ENCODE data around the gene CHSY1.

The CHSY1 gene

GRCh38 chr15:101203029-101203573 is 48.7 kb downstream of the CHSY1 start:
- Histone ChIP-seq H3K4me3 (ENCODE audit: low read length) (no peak overlapping the region), H3K36me3 (ENCODE audit: insufficient read depth, low read depth, low read length) (no peaks in the 10 kb centered on the region), H3K27ac (ENCODE audit: low read length) (no peak overlapping the region), H3K27me3 (ENCODE audit: insufficient read depth, low read length) (no peaks in the 10 kb centered on the region), H3K9me3 (ENCODE audit: insufficient read depth, low read depth, low read length) (no peaks in the 10 kb centered on the region), H3K4me1 (ENCODE audit: insufficient read depth, low read length) (peaks cover 24% of the 10 kb centered on the region), H3K9ac (ENCODE audit: low read depth, low read length) (no peak overlapping the region)

GRCh38 chr15:101201411-101202174 is 50.3 kb downstream of the CHSY1 start:
- H3K4me1 ChIP-seq (ENCODE audit: insufficient read depth, low read length), result peaks cover 27% of the 10 kb centered on the region
- no peaks in the 10 kb centered on the region for H3K27me3 ChIP-seq (ENCODE audit: insufficient read depth, low read length)
- peak overlapping the region; percentile 29; the same call in 1 of the 2 replicates for H3K9ac ChIP-seq (ENCODE audit: low read depth, low read length)
- no peaks in the 10 kb centered on the region for H3K36me3 ChIP-seq (ENCODE audit: insufficient read depth, low read depth, low read length)
- H3K9me3 ChIP-seq (ENCODE audit: insufficient read depth, low read depth, low read length), result no peaks in the 10 kb centered on the region
- peak overlapping the region; percentile 21; the same call in 1 of the 2 replicates for H3K4me3 ChIP-seq (ENCODE audit: low read length)
- no peak overlapping the region for H3K27ac ChIP-seq (ENCODE audit: low read length)

- peaks cover 27% of the 10 kb centered on the region for H3K4me1 ChIP-seq (ENCODE audit: insufficient read depth, low read length)
Measured at GRCh38 chr15:101200181-101200580, 51.7 kb downstream of the CHSY1 start.

GRCh38 chr15:101198800-101199199 is 53.0 kb downstream of the CHSY1 start:
- H3K9me3 ChIP-seq (ENCODE audit: insufficient read depth, low read depth, low read length), result no peaks in the 10 kb centered on the region
- H3K27me3 ChIP-seq (ENCODE audit: insufficient read depth, low read length), result no peaks in the 10 kb centered on the region
- no peak overlapping the region for H3K4me3 ChIP-seq (ENCODE audit: low read length)
- no peaks in the 10 kb centered on the region for H3K36me3 ChIP-seq (ENCODE audit: insufficient read depth, low read depth, low read length)
- no peak overlapping the region for H3K27ac ChIP-seq (ENCODE audit: low read length)
- peaks cover 27% of the 10 kb centered on the region for H3K4me1 ChIP-seq (ENCODE audit: insufficient read depth, low read length)
- H3K9ac ChIP-seq (ENCODE audit: low read depth, low read length), result no peak overlapping the region; the same call in 1 of the 2 replicates

More at GRCh38 chr15:101200181-101200580, 51.7 kb downstream of the CHSY1 start:
- no peak overlapping the region for H3K27ac ChIP-seq (ENCODE audit: low read length)
- H3K27me3 ChIP-seq (ENCODE audit: insufficient read depth, low read length), result no peaks in the 10 kb centered on the region
- H3K9ac ChIP-seq (ENCODE audit: low read depth, low read length), result no peak overlapping the region
- H3K36me3 ChIP-seq (ENCODE audit: insufficient read depth, low read depth, low read length), result no peaks in the 10 kb centered on the region
- H3K4me3 ChIP-seq (ENCODE audit: low read length), result no peak overlapping the region
- H3K9me3 ChIP-seq (ENCODE audit: insufficient read depth, low read depth, low read length), result no peaks in the 10 kb centered on the region

- Histone ChIP-seq H3K9ac (ENCODE audit: low read depth, low read length) (peak overlapping the region; percentile 23; the same call in 1 of the 2 replicates), H3K9me3 (ENCODE audit: insufficient read depth, low read depth, low read length) (no peaks in the 10 kb centered on the region), H3K27me3 (ENCODE audit: insufficient read depth, low read length) (no peaks in the 10 kb centered on the region), H3K27ac (ENCODE audit: low read length) (no peak overlapping the region), H3K4me1 (ENCODE audit: insufficient read depth, low read length) (peaks cover 27% of the 10 kb centered on the region), H3K4me3 (ENCODE audit: low read length) (no peak overlapping the region), H3K36me3 (ENCODE audit: insufficient read depth, low read depth, low read length) (no peaks in the 10 kb centered on the region)
Measured at GRCh38 chr15:101198031-101198575, 53.7 kb downstream of the CHSY1 start.

GRCh38 chr15:101194546-101195125 is 57.2 kb downstream of the CHSY1 start:
- H3K4me3 ChIP-seq (ENCODE audit: low read length), result no peak overlapping the region
- no peaks in the 10 kb centered on the region for H3K27me3 ChIP-seq (ENCODE audit: insufficient read depth, low read length)
- H3K36me3 ChIP-seq (ENCODE audit: insufficient read depth, low read depth, low read length), result no peaks in the 10 kb centered on the region; the same call in 1 of the 2 replicates
- no peaks in the 10 kb centered on the region for H3K9me3 ChIP-seq (ENCODE audit: insufficient read depth, low read depth, low read length)
- H3K4me1 ChIP-seq (ENCODE audit: insufficient read depth, low read length), result peaks cover 22% of the 10 kb centered on the region; the same call in 1 of the 2 replicates
- no peak overlapping the region for H3K27ac ChIP-seq (ENCODE audit: low read length)
- no peak overlapping the region for H3K9ac ChIP-seq (ENCODE audit: low read depth, low read length)

- Histone ChIP-seq H3K27ac (ENCODE audit: low read length) (no peak overlapping the region), H3K9ac (ENCODE audit: low read depth, low read length) (no peak overlapping the region), H3K4me3 (ENCODE audit: low read length) (no peak overlapping the region), H3K9me3 (ENCODE audit: insufficient read depth, low read depth, low read length) (no peaks in the 10 kb centered on the region), H3K27me3 (ENCODE audit: insufficient read depth, low read length) (no peaks in the 10 kb centered on the region), H3K36me3 (ENCODE audit: insufficient read depth, low read depth, low read length) (no peaks in the 10 kb centered on the region; the same call in 1 of the 2 replicates), H3K4me1 (ENCODE audit: insufficient read depth, low read length) (peaks cover 17% of the 10 kb centered on the region; the same call in 1 of the 2 replicates)
Measured at GRCh38 chr15:101193806-101194545, 57.9 kb downstream of the CHSY1 start.

- Histone ChIP-seq H3K9ac (ENCODE audit: low read depth, low read length) (no peak overlapping the region), H3K36me3 (ENCODE audit: insufficient read depth, low read depth, low read length) (no peaks in the 10 kb centered on the region; the same call in 1 of the 2 replicates), H3K9me3 (ENCODE audit: insufficient read depth, low read depth, low read length) (no peaks in the 10 kb centered on the region), H3K4me1 (ENCODE audit: insufficient read depth, low read length) (peaks cover 18% of the 10 kb centered on the region), H3K27ac (ENCODE audit: low read length) (no peak overlapping the region), H3K27me3 (ENCODE audit: insufficient read depth, low read length) (no peaks in the 10 kb centered on the region), H3K4me3 (ENCODE audit: low read length) (no peak overlapping the region)
Measured at GRCh38 chr15:101193120-101193644, 58.7 kb downstream of the CHSY1 start.

- H3K36me3 ChIP-seq (ENCODE audit: insufficient read depth, low read depth, low read length), result no peaks in the 10 kb centered on the region; the same call in 1 of the 2 replicates
- no peak overlapping the region for H3K27ac ChIP-seq (ENCODE audit: low read length)
- no peak overlapping the region for H3K4me3 ChIP-seq (ENCODE audit: low read length)
- no peaks in the 10 kb centered on the region for H3K27me3 ChIP-seq (ENCODE audit: insufficient read depth, low read length)
- no peaks in the 10 kb centered on the region for H3K9me3 ChIP-seq (ENCODE audit: insufficient read depth, low read depth, low read length)
- no peak overlapping the region for H3K9ac ChIP-seq (ENCODE audit: low read depth, low read length)
- peaks cover 21% of the 10 kb centered on the region for H3K4me1 ChIP-seq (ENCODE audit: insufficient read depth, low read length)
Measured at GRCh38 chr15:101192081-101192480, 59.8 kb downstream of the CHSY1 start.

- H3K27ac ChIP-seq (ENCODE audit: low read length), result no peak overlapping the region
- H3K9ac ChIP-seq (ENCODE audit: low read depth, low read length), result no peak overlapping the region
- peaks cover 21% of the 10 kb centered on the region for H3K4me1 ChIP-seq (ENCODE audit: insufficient read depth, low read length)
Measured at GRCh38 chr15:101191242-101191641, 60.6 kb downstream of the CHSY1 start.

GRCh38 chr15:101190092-101190595 is 61.7 kb downstream of the CHSY1 start:
- no peaks in the 10 kb centered on the region; the same call in 1 of the 2 replicates for H3K36me3 ChIP-seq (ENCODE audit: insufficient read depth, low read depth, low read length)
- no peaks in the 10 kb centered on the region for H3K9me3 ChIP-seq (ENCODE audit: insufficient read depth, low read depth, low read length)
- H3K27ac ChIP-seq (ENCODE audit: low read length), result no peak overlapping the region
- no peak overlapping the region for H3K4me3 ChIP-seq (ENCODE audit: low read length)
- H3K9ac ChIP-seq (ENCODE audit: low read depth, low read length), result no peak overlapping the region
- peaks cover 21% of the 10 kb centered on the region for H3K4me1 ChIP-seq (ENCODE audit: insufficient read depth, low read length)
- H3K27me3 ChIP-seq (ENCODE audit: insufficient read depth, low read length), result no peaks in the 10 kb centered on the region

More at GRCh38 chr15:101191242-101191641, 60.6 kb downstream of the CHSY1 start:
- Histone ChIP-seq H3K4me3 (ENCODE audit: low read length) (no peak overlapping the region), H3K27me3 (ENCODE audit: insufficient read depth, low read length) (no peaks in the 10 kb centered on the region), H3K36me3 (ENCODE audit: insufficient read depth, low read depth, low read length) (no peaks in the 10 kb centered on the region; the same call in 1 of the 2 replicates), H3K9me3 (ENCODE audit: insufficient read depth, low read depth, low read length) (no peaks in the 10 kb centered on the region)

Data from iPS-20b (cell line).